Limb (tissue), 2 donors: ENCODE results near the gene KIF4A.
A peak's percentile ranks its signal among the peaks of the same experiment; 100 is the strongest.

Source experiments
- DNase-seq, 2 donors: peaks; one replicate each; pipeline ENCODE4 v3.0.0-alpha.2; 2016; ENCODE audit errors: extremely low spot score in 2 of 2

KIF4A gene

GRCh38 chrX:70437011-70437410 lies 147.1 kb downstream of the KIF4A start:
- no peak for DNase-seq

- no peak for DNase-seq
These were observed 148.2 kb downstream of the KIF4A start for GRCh38 chrX:70437921-70438665.

GRCh38 chrX:70439016-70439415 lies 149.1 kb downstream of the KIF4A start:
- no peak for DNase-seq

- no peak for DNase-seq
These were observed 152.3 kb downstream of the KIF4A start for GRCh38 chrX:70442224-70442623.

- DNase-seq = peak in 1 of 2 donors; percentile 64
These were observed 154.5 kb downstream of the KIF4A start, which contains the start of gene DLG3 for GRCh38 chrX:70444326-70444945. Gene DLG3 (plus strand): TSS chrX:70444835. CDS start chrX:70445202, 367 bp downstream.

GRCh38 chrX:70444946-70445656 lies 155.2 kb downstream of the KIF4A start:
- DNase-seq = no peak

GRCh38 chrX:70445951-70446350 lies 156.0 kb downstream of the KIF4A start:
- DNase-seq = no peak

- DNase-seq = no peak
These were observed 156.8 kb downstream of the KIF4A start for GRCh38 chrX:70446380-70447350.

GRCh38 chrX:70449457-70449966 lies 159.6 kb downstream of the KIF4A start:
- no peak for DNase-seq

GRCh38 chrX:70452143-70452733 lies 162.3 kb downstream of the KIF4A start:
- peak; percentile 15 to 70 for DNase-seq

- no peak for DNase-seq
These were observed 163.2 kb downstream of the KIF4A start for GRCh38 chrX:70453024-70453618.

GRCh38 chrX:70454441-70455365 lies 164.8 kb downstream of the KIF4A start:
- peak; percentile 45 to 84 for DNase-seq

GRCh38 chrX:70455366-70456202 lies 165.7 kb downstream of the KIF4A start:
- no peak for DNase-seq

- no peak for DNase-seq
These were observed 166.4 kb downstream of the KIF4A start for GRCh38 chrX:70456256-70456655.

- no peak for DNase-seq
These were observed 171.1 kb downstream of the KIF4A start for GRCh38 chrX:70461026-70461425.

- no peak for DNase-seq
These were observed 174.1 kb downstream of the KIF4A start for GRCh38 chrX:70464051-70464450.

GRCh38 chrX:70466968-70467367 lies 177.1 kb downstream of the KIF4A start:
- no peak for DNase-seq

- DNase-seq = no peak
These were observed 178.8 kb downstream of the KIF4A start for GRCh38 chrX:70468709-70469108.
